Measurements from ENCODE around the gene SPCS1.

The SPCS1 gene

DNA sequence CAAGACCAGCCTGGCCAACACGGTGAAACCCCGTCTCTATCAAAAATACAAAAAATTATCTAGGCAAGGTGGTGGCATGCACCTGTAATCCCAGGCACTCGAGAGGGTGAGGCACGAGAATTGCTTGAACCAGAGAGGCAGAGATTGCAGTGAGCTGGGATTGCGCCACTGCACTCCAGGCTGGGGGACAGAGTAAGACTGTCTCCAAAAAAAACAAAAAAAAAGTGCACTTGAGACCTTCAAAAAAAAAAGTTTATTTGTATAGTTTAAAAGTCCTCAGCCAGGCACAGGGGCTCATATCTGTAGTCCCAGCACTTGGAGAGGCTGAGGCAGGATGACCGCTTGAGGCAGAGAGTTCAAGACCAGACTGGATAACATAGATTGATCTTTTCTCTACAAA lies 22.3 kb upstream of the SPCS1 start:
- no peak overlapping the region for H3K9ac ChIP-seq (ENCODE audit: low read length)
- H3K18ac ChIP-seq (ENCODE audit: low read length), result no peak overlapping the region
- H2BK120ac ChIP-seq (ENCODE audit: low read depth, low read length), result no peak overlapping the region
- no peaks in the 10 kb centered on the region for H3K27me3 ChIP-seq (ENCODE audit: insufficient read depth, low read length, poor library complexity)
- no peak overlapping the region for H3K4me2 ChIP-seq (ENCODE audit: low read length)
- no peak overlapping the region for H3K4me3 ChIP-seq (ENCODE audit: low read length)
- H2BK15ac ChIP-seq (replicated peaks; ENCODE audit: low read depth), result no peak overlapping the region
- peak overlapping the region; percentile 34 for H3K56ac ChIP-seq (ENCODE audit: low read length)
- DNase-seq, result no peak
- H3K4me1 ChIP-seq (ENCODE audit: control insufficient read depth, low read depth, low read length), result no peaks in the 10 kb centered on the region
- no CpG with 5 or more reads among the region's 6 CpGs for WGBS (ENCODE audit: extremely low coverage, insufficient coverage, low lambda C conversion rate)
- peaks cover 52% of the 10 kb centered on the region for H3K79me2 ChIP-seq (ENCODE audit: control insufficient read depth, insufficient read depth, low read length)
- H4K5ac ChIP-seq (ENCODE audit: low read length), result no peak overlapping the region
- H4K8ac ChIP-seq (ENCODE audit: low read depth, low read length), result no peak overlapping the region
- no peak overlapping the region for H2BK5ac ChIP-seq (ENCODE audit: low read length)
- peaks cover 12% of the 10 kb centered on the region for H3K36me3 ChIP-seq (ENCODE audit: control insufficient read depth, insufficient read depth, low read length)
- peaks cover 13% of the 10 kb centered on the region for H3K79me1 ChIP-seq (ENCODE audit: low read length)
- no peak overlapping the region for H3K27ac ChIP-seq (ENCODE audit: low read depth, low read length)
- no peak overlapping the region for H2AK5ac ChIP-seq (ENCODE audit: low read length)
- no peak overlapping the region for H3K23ac ChIP-seq (ENCODE audit: low read length)
- H3K4ac ChIP-seq (ENCODE audit: low read depth, low read length), result peak overlapping the region; percentile 25

DNA sequence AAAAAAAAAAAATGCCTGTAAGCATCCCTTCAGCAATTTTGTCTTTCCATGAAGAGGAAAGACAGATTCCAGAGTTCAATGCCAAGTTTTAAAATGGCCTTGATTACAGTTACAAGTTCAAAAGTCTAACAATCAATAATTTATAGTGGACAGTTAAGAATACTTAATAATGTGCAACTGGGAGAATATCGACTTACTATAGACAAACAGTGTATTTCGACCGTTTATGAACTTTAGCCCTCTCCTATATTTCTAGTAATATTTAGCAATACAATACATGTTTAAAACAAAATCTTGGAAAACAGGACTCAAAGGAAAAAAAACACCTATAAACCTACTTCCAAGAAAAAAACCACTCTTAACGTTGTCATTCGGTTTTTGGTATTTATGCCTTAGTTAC lies 21.7 kb upstream of the SPCS1 start:
- H3K9ac ChIP-seq (ENCODE audit: low read length), result no peak overlapping the region
- no peak overlapping the region for H4K8ac ChIP-seq (ENCODE audit: low read depth, low read length)
- H3K27me3 ChIP-seq (ENCODE audit: insufficient read depth, low read length, poor library complexity), result no peaks in the 10 kb centered on the region
- no peak overlapping the region for H3K18ac ChIP-seq (ENCODE audit: low read length)
- no peak overlapping the region for H2BK120ac ChIP-seq (ENCODE audit: low read depth, low read length)
- H3K23ac ChIP-seq (ENCODE audit: low read length), result no peak overlapping the region
- H3K27ac ChIP-seq (ENCODE audit: low read depth, low read length), result no peak overlapping the region
- no peak overlapping the region for H2BK15ac ChIP-seq (replicated peaks; ENCODE audit: low read depth)
- H3K79me1 ChIP-seq (ENCODE audit: low read length), result peaks cover 17% of the 10 kb centered on the region
- no peak overlapping the region for H4K5ac ChIP-seq (ENCODE audit: low read length)
- WGBS (ENCODE audit: extremely low coverage, insufficient coverage, low lambda C conversion rate), result no CpG with 5 or more reads among the region's 5 CpGs
- H2AK5ac ChIP-seq (ENCODE audit: low read length), result no peak overlapping the region
- H3K4me2 ChIP-seq (ENCODE audit: low read length), result no peak overlapping the region
- H2BK5ac ChIP-seq (ENCODE audit: low read length), result no peak overlapping the region
- no peak overlapping the region for H3K4me3 ChIP-seq (ENCODE audit: low read length)
- DNase-seq, result no peak
- H3K4ac ChIP-seq (ENCODE audit: low read depth, low read length), result no peak overlapping the region
- no peaks in the 10 kb centered on the region for H3K4me1 ChIP-seq (ENCODE audit: control insufficient read depth, low read depth, low read length)
- H3K56ac ChIP-seq (ENCODE audit: low read length), result no peak overlapping the region
- H3K36me3 ChIP-seq (ENCODE audit: control insufficient read depth, insufficient read depth, low read length), result peaks cover 15% of the 10 kb centered on the region
- peaks cover 57% of the 10 kb centered on the region for H3K79me2 ChIP-seq (ENCODE audit: control insufficient read depth, insufficient read depth, low read length)

DNA sequence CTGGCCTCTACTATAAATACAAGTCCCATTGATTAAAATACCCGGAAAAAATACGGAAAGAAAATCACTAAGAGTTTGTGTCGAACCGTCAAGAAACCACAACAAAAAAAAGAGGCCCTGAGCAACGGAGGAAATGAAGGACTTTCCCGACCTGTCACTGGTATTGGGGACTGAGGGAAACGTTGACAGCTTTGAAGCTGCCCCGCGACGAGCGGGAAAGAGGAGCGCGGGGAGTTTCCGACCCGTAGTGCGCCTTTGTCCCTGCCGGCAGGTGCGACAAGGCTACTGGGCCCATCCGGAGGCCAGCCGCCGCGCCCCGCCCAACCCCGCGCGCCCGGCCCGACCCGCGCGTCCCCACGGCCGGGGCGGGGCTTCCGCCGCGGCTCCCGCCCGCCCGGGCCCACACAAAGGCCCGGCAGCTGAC lies 20.6 kb upstream of the SPCS1 start:
- peaks cover 15% of the 10 kb centered on the region for H3K79me1 ChIP-seq (ENCODE audit: low read length)
- H3K18ac ChIP-seq (ENCODE audit: low read length), result peak overlapping the region; percentile 71
- no peak overlapping the region for H3K23ac ChIP-seq (ENCODE audit: low read length)
- H2BK5ac ChIP-seq (ENCODE audit: low read length), result no peak overlapping the region
- peak overlapping the region; percentile 9 for H3K4me2 ChIP-seq (ENCODE audit: low read length)
- no peak overlapping the region for H2BK120ac ChIP-seq (ENCODE audit: low read depth, low read length)
- no peak overlapping the region for H3K4ac ChIP-seq (ENCODE audit: low read depth, low read length)
- WGBS (ENCODE audit: extremely low coverage, insufficient coverage, low lambda C conversion rate), result no CpG with 5 or more reads among the region's 41 CpGs
- peak overlapping the region; percentile 69 for H3K4me3 ChIP-seq (ENCODE audit: low read length)
- no peak overlapping the region for H4K8ac ChIP-seq (ENCODE audit: low read depth, low read length)
- peak overlapping the region; percentile 90 for H3K9ac ChIP-seq (ENCODE audit: low read length)
- H3K27ac ChIP-seq (ENCODE audit: low read depth, low read length), result peak overlapping the region; percentile 90
- no peak overlapping the region for H2AK5ac ChIP-seq (ENCODE audit: low read length)
- no peak overlapping the region for H4K5ac ChIP-seq (ENCODE audit: low read length)
- H3K4me1 ChIP-seq (ENCODE audit: control insufficient read depth, low read depth, low read length), result no peaks in the 10 kb centered on the region
- no peaks in the 10 kb centered on the region for H3K27me3 ChIP-seq (ENCODE audit: insufficient read depth, low read length, poor library complexity)
- DNase-seq, result peak; percentile 83
- peaks cover 55% of the 10 kb centered on the region for H3K79me2 ChIP-seq (ENCODE audit: control insufficient read depth, insufficient read depth, low read length)
- no peak overlapping the region for H2BK15ac ChIP-seq (replicated peaks; ENCODE audit: low read depth)
- peaks cover 19% of the 10 kb centered on the region for H3K36me3 ChIP-seq (ENCODE audit: control insufficient read depth, insufficient read depth, low read length)
- peak overlapping the region; percentile 94 for H3K56ac ChIP-seq (ENCODE audit: low read length)

DNA sequence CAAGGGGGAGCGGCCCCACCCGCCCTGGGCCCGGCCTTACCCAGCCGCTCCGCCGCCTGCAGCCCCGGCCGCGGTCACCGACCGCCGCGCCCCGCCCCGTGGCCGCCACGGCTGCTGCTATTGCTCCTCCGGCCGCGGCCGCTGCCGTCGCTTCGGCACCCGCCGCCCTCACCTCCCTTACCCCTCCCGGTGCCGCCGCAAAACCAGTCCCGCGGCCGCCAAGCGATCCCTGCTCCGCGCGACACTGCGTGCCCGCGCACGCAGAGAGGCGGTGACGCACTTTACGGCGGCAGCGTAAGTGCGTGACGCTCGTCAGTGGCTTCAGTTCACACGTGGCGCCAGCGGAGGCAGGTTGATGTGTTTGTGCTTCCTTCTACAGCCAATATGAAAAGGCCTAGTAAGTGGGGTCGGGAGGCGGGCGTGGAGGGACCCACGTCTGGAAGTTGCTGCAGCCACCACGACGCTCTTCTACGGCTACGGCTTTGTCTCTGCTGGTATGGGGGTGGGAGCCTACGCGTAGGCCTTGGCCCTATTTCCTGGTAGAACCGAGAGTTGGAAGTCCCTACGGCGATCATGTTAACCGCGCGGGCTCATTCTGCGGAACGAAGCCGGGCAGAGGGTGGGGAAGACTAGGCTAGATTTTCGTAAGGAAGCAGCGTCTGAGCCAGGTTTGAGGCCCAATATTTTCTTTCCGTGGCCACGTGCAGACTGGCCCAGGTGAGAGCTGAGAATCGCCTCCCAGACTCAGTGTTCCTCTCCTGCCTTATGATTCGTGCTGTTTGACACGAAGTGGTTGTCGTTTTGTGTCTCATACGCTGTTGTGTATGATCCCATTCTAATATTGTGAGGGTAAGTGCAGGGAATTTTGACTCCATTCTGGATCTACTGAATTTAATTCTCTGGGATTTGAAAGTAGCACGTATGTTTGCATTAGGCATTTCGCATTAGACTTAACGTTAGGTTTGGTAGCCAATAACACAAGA lies 19.9 kb upstream of the SPCS1 start, which contains the start of the genes GNL3 and PBRM1:
Gene GNL3 (plus strand): TSS at position 324 of the 983 bp plus-strand sequence. CDS start 61 bp downstream, at position 385.
Gene PBRM1 (minus strand): TSS at position 205 of the 983 bp plus-strand sequence.
- Histone ChIP-seq H3K79me1 (ENCODE audit: low read length) (peaks cover 13% of the 10 kb centered on the region), H3K27ac (ENCODE audit: low read depth, low read length) (peak within 1 kb of the TSS; percentile 90), H3K27me3 (ENCODE audit: insufficient read depth, low read length, poor library complexity) (no peaks in the 10 kb centered on the region), H3K4me3 (ENCODE audit: low read length) (peak within 1 kb of the TSS; percentile 84), H3K4me1 (ENCODE audit: control insufficient read depth, low read depth, low read length) (no peaks in the 10 kb centered on the region), H3K18ac (ENCODE audit: low read length) (peak within 1 kb of the TSS; percentile 71), H2BK15ac (replicated peaks; ENCODE audit: low read depth) (no peak within 1 kb of the TSS), H3K4me2 (ENCODE audit: low read length) (peak within 1 kb of the TSS; percentile 90), H2BK5ac (ENCODE audit: low read length) (peak within 1 kb of the TSS; percentile 4), H3K4ac (ENCODE audit: low read depth, low read length) (peak within 1 kb of the TSS; percentile 56), H3K23ac (ENCODE audit: low read length) (no peak within 1 kb of the TSS), H4K5ac (ENCODE audit: low read length) (peak within 1 kb of the TSS; percentile 11), H3K79me2 (ENCODE audit: control insufficient read depth, insufficient read depth, low read length) (peaks cover 52% of the 10 kb centered on the region), H2BK120ac (ENCODE audit: low read depth, low read length) (no peak within 1 kb of the TSS), H3K56ac (ENCODE audit: low read length) (peak within 1 kb of the TSS; percentile 98), H2AK5ac (ENCODE audit: low read length) (peak within 1 kb of the TSS; percentile 63), H3K36me3 (ENCODE audit: control insufficient read depth, insufficient read depth, low read length) (peaks cover 21% of the 10 kb centered on the region), H3K9ac (ENCODE audit: low read length) (peak within 1 kb of the TSS; percentile 90), H4K8ac (ENCODE audit: low read depth, low read length) (no peak within 1 kb of the TSS)
- WGBS (ENCODE audit: extremely low coverage, insufficient coverage, low lambda C conversion rate), result no CpG with 5 or more reads among the region's 82 CpGs
- DNase-seq, result peak; percentile 98

DNA sequence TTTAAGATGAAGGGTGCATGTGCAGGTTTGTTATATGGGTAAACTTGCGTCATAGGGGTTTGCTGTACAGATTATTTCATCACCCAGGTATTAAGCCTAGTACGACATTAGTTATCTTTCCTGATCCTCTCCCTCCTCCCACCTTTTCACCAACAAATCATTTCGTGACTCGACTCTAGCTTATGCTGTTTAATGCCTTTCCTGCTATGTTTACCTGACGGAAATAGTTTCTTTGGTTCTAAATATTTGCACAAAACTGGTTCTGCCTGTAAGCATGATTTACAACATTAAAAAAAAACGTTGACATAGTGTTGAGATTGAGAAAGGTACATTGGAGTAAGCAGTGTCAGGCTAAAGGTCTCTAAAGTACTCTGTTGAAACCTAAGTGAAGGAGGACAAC lies 17.6 kb upstream of the SPCS1 start:
- Histone ChIP-seq H3K4me3 (ENCODE audit: low read length) (no peak overlapping the region), H3K56ac (ENCODE audit: low read length) (no peak overlapping the region), H4K8ac (ENCODE audit: low read depth, low read length) (no peak overlapping the region), H3K9ac (ENCODE audit: low read length) (peak overlapping the region; percentile 35), H3K27me3 (ENCODE audit: insufficient read depth, low read length, poor library complexity) (no peaks in the 10 kb centered on the region), H3K18ac (ENCODE audit: low read length) (no peak overlapping the region), H3K4ac (ENCODE audit: low read depth, low read length) (no peak overlapping the region), H3K4me1 (ENCODE audit: control insufficient read depth, low read depth, low read length) (no peaks in the 10 kb centered on the region), H2BK15ac (replicated peaks; ENCODE audit: low read depth) (no peak overlapping the region), H3K4me2 (ENCODE audit: low read length) (no peak overlapping the region), H2BK5ac (ENCODE audit: low read length) (no peak overlapping the region), H3K36me3 (ENCODE audit: control insufficient read depth, insufficient read depth, low read length) (peaks cover 26% of the 10 kb centered on the region), H3K79me2 (ENCODE audit: control insufficient read depth, insufficient read depth, low read length) (peaks cover 44% of the 10 kb centered on the region), H2AK5ac (ENCODE audit: low read length) (no peak overlapping the region), H3K27ac (ENCODE audit: low read depth, low read length) (no peak overlapping the region), H2BK120ac (ENCODE audit: low read depth, low read length) (no peak overlapping the region), H4K5ac (ENCODE audit: low read length) (no peak overlapping the region), H3K79me1 (ENCODE audit: low read length) (peaks cover 13% of the 10 kb centered on the region), H3K23ac (ENCODE audit: low read length) (no peak overlapping the region)
- whole genome bisulfite sequencing (ENCODE audit: extremely low coverage, insufficient coverage, low lambda C conversion rate), result no CpG with 5 or more reads among the region's 6 CpGs
- no peak for DNase-seq
